Activated CD4-positive, alpha-beta T cell treated with anti-CD3 and anti-CD28 coated beads for 1 hour (primary cell): ENCODE results near the gene CDC42BPB.

Source experiments
- DNase-seq: peaks from one replicate; pipeline ENCODE4 v3.0.0-alpha.2; 2020

Gene CDC42BPB

GRCh38 chr14:102924632-102925588 is 132.4 kb downstream of the CDC42BPB start:
- no peak for DNase-seq

DNA sequence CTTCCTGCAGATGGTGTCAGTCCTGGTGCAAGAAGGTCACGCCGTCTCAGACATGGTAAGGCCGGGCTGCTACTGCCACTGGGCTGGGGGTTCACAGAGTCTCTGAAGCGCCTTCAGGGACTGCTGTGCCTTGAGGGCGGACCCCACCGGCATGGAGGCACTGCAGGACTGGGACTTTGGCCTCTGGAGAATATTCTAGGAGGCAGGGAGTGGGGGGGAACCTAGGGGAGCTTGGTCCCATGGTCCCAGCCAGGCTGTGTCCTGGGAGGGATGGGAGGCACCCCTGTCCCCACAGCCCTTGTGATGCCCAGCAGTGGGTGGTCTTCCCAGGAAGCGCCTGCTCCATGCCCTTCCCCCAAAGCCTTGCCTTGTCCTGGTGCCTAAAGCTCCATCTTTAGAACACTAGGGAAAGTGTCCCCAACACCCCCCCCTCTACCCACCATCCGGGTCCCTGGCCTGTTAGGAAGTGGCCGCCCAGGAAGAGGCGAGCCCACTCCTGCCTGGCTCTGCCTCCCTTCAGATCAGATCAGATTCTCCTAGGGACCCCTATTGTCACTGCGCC is 133.3 kb downstream of the CDC42BPB start:
- DNase-seq: no peak

DNA sequence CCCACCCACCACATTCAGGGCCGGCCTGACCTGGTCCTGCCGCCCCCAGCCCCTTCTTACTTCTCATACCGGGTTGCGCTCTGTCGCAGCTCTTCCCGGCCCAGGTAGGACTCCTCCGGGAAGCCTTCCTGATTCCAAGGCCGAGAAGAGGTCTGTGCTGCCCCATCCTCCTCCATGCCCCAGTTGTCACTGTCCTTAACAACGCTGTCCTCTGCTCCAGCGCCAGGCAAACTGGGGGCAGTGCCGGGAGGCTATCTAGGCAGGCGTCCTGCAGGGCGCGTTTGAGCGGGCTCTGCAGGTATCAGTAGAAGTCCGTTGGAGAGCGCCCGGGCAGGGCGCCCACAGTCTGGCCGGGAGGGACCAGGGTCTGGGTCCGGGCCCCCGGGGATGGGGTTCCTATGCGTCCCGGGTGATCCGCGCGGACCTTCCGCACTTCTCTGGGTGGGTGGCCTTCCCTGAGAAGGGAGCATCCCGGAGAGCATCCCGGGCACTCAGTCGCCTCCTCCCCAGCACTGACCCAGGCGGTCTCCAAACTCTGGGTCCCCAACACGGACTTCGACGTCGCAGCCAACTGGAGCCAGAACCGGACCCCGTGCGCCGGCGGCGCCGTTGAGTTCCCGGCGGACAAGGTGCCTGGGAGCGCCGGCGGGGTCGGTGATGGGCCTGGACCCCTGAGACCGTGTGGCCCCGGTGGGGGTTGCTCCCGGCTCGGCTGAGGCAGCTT is 134.0 kb downstream of the CDC42BPB start:
- DNase-seq: no peak

DNA sequence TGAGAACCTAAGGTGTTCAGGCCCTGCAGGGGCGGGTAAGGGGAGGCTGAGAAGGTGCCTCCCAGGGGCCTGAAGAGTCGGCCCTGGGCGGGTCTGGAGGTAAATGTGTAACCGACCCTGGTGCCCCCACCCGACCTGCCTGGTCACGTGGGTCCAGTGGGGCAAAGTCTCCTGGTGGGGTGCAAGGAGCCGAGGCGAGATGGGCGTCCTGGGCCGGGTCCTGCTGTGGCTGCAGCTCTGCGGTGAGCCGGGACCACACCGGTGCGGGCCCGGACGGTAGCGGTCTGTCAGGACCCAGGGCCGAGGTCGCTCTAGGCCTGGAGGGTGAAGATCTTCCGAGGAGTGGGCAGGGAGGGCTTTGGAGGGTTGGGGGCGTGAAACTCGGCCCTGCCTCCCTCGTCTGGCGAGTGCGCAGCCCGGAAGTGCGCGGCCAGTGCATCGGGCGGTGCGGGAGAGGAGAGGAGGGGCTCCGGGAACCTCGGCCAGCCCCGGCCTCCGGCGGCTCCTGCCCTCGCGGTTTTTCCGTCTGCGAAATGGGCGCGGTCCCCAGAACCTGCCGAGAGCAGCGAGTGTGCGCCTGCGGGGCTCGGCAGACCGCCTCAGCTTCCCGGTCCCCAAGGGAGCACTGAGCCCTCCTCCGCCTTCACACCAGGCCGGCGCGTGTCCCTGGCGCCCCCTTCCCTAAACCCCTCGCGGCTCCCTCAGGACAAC is 134.7 kb downstream of the CDC42BPB start, which contains the start of gene AMN:
AMN (plus strand) TSS at position 174 of the 711 bp plus-strand sequence; CDS start at position 200, 26 bp downstream.
- no peak for DNase-seq

DNA sequence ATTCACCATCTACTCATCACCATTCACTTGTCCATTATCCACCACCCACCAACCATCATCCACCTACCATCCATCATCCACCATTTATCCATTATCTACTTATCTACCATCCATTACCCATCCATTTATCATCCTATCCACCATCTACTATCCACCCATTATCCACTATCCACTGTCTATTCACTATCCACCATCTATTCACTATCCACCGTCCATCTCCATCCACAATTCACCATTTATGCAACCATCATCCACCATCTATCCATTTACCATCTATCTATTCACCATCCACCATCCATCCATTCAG is 136.4 kb downstream of the CDC42BPB start:
- DNase-seq: no peak

GRCh38 chr14:102920273-102920997 is 136.9 kb downstream of the CDC42BPB start:
- DNase-seq: no peak

DNA sequence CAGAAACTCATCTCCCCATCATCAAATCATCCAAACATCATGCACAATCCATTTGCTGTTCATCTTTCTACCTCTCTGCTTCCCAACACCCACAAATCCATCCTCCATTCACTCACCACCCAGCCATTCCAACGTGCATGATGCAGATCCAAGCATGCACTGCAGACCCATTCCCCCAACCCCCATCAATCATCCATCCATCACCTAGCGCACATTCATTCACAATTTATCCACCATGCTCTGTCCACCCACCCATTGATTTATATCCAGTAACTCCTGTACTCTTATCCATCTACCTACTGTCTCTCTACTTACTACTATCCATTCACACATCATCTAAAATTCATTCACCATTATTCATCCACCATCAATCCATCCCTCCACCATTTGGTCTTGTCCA is 138.9 kb downstream of the CDC42BPB start:
- DNase-seq: no peak

DNA sequence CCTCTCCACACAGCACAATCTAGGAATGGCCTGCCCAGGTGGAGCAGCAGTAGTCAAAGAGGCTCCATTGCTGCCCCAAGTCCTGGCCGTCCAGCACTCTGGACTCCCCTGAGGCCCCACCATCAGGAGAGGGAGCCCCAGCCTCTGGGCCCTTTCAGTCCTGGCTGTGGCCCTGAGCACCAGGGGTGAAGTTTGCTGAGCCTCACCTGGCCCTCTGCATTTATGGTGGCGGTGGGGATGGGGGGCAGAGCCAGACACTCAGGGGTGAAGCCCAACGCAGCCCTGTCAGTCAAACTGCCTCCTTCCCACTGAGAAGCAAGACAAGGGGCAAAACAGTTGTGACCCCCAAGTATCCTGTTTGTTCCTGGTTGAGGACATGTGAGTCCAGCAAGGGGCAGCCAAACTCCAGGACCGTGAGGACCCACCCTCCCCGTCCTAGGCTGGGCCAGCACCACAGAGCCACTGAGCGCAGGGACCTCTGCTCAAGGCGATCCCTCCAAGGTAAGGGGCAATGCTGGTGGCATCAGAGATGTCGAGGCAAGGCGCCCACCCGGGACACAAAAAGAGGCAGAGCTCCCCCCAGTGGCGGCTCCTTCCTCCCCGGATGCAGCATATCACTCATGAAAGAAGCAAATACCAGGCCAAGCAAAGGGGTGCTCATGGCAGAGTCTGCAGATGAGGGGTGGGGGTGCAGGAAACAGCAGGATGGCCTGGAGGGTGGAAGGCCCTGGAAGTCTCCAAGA is 139.7 kb downstream of the CDC42BPB start:
- peak; percentile 28 for DNase-seq

DNA sequence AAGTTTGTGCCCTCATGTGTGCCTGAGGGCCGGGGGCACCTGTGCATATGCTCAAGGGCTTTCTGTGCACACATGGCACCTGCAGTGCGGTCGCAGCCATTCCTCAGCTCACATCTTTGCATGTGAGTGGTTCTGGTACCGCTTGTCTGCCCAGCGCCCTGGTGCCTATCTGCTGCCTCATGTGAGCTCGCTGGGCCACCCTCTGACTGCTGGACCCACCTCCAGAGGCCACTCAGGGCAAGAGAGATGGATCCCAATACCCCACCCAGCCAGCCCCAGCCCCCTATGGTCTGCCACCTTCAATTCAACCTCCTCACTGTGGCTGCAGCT is 140.3 kb downstream of the CDC42BPB start:
- no peak for DNase-seq

DNA sequence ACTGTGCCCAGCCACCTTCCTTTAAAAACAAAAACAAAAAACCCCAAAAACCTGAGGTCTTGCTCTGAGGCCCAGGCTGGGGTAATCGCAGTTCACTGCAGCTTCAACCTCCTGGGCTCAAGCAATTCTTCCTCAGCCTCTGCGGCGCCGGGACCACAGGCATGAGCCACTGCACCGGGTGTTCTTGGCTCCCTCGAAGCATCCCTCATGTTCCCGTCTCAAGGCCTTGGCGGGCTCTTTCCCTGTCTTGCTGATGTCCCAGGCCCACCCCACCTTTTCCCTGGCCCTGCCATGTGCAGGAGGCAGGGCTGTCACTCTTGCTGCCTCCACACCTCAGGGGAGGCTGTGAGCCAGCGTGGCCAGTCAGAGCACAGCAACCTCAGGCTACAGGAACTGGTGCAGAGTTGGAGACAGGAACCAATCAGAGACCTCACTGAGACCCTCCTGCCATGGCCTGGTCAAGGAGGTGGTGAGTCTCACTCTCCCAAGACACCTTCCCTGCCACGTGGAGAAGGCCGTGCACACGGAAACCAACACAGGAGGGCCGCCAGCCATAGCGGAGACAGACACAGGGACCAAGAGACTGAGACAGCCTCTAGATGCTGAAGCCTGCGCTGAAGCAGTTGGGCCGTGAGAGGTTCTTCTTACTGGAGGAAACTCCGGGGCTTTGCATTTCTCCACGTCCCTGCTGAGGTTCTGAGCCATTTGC is 140.8 kb downstream of the CDC42BPB start:
- no peak for DNase-seq

DNA sequence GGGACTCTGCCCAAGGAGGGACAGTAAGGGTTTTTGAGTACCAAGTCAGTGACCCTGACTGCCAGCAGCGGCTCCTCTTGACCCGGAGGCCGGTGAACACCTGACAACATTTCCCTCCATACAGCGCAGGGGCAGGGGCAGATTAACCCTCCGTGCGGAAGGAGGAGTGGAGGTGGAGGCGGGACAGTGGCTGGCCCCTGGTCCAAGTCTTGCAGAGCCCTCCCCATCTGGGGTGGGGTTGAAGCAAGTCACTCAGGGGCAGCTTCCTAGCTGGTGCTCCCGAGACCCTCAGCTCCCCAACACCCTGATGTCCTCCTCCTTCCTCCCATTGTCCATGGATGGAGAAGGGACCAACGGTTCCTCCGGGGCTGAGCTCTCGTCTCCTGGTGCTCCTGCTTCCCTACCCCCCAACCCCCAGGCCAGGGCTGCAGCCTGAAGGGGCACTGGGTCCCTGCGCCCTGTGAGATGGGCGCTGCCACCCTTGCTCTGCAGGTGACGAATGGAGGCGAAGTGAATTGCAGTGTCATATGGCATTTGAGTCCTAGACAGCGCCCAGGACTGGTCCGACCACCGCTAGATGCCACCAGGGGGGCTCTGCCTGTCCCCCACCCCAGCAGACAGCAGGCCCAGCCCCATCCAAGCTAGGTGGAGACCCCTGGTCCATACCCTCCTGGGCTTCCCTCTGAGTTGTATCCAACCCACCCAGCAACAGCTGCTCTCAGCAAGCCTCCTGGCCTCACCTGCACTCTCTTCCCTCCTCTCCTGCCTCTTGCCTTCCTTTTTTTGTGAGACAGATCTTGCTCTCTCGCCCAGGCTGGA is 141.8 kb downstream of the CDC42BPB start:
- no peak for DNase-seq

DNA sequence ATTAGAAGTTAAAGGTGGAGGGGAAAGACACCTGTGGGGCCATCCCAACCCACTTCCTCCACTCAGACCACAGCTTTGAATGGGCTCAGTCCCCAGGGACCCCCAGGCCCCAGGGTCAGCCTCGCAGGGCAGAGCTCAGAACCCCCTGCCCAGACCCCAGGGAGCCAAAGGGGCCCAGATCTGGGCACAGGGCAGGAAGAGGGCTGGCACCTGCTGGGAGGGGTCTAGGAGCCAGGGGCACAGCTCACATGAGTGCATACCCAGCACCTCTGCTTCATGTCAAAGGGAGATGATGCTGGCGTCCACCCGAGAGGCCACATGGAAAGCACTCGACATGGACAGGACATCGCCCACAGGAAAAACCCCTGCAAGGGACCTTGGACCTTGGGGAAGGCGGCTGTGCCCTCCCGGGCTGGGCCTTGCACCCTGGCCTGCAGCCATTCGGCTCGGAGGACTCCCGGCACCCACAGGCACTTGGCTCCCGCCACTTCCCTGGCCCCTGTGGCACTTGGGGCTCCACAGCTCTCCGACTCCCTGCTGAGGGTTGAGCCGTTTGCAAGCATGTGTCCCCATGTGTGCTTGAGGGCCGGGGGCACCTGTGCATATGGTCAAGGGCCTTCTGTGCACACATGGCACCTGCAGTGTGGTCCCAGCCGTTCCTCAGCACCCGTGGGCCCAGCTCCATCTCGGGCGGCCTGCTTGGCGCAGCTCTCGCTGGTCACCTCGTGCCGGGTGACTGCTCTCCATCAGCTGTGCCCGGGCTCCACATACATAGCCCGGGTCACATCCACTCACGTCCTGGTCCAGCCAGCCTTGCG is 142.7 kb downstream of the CDC42BPB start:
- DNase-seq: no peak

- DNase-seq: no peak
Observed at GRCh38 chr14:102913341-102914211, 143.8 kb downstream of the CDC42BPB start.

- no peak for DNase-seq
Observed at GRCh38 chr14:102911991-102912761, 145.2 kb downstream of the CDC42BPB start.

DNA sequence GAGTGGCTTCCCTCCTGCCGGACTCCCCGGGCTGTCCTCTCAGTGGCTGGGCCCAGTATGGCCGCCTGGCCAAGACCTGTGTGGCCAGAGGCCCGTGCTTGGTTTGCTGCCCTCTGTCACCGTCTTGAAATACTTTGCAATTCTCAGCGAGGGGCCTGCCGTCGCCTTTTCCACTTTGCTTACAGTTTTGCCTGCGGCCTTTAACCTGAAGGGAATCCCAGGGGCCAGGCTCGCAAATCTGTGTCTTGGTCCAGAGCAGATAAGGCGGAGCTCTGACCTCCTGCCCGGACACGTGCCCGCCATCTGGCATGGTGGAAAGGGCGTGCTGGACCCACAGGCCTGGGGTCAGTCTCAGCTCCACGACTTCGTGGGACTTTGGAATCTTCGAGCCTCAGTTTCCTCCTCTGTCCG is 145.8 kb downstream of the CDC42BPB start:
- DNase-seq: no peak

DNA sequence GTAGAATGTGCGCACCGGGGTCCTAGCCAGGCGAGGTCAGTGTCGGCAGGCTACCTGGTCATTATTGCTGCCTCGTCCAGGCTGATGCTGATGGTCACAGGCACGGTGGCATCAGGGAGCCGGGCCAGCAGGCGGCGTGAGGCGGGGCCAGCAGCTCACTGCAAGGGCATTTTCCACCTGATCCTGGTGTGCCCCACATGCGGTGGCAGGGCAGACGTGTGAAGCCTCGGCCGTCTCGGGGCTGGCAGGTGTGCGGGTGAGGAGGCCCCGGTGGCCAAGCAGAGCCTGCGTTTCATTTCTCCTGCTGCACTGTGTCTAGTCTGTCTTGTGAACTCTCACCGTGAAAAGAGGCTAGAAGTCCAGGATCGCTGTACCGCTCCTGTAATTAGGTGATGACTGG is 146.9 kb downstream of the CDC42BPB start:
- DNase-seq: no peak

DNA sequence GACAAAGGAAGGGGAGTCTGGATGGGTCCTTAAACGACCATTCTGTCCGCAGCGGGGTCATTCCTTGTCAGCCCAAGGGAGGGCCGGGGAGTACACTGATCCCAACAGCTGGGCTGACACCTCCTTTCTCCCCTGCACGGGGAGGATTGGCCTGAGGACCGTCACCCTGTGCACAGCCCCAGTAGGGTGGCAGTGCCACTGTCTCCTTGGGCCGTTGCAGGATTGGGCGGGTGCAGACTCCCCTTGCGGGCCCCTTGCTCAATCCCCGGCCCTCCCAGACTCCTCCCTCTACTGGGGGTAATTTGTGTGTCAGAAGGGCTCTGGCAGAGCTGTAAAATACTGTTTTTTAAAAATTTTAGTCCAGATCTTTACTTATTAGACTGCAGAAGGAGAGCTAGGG is 147.4 kb downstream of the CDC42BPB start:
- no peak for DNase-seq
